Measurements from ENCODE around the gene MUC5B.
"Not testable (repeated sequence)": the region's sequence is repeated elsewhere in the genome, so short reads cannot be mapped to it uniquely, and the experiment has no call there.

DNA sequence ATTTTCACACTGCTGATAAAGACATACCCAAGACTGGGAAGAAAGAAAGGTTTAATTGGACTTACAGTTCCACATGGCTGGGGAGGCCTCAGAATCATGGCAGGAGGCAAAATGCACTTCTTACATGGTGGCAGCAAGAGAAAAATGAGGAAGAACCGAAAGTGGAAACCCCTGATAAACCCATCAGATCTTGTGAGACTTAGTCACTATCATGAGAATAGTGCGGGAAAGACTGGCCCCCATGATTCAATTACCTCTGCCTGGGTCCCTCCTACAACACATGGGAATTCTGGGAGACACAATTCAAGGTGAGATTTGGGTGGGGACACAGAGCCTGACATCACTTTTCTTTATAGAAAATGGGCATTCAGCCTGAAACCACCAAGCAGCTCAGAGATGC, 44.1 kb downstream of the MUC5B start:
- TF ChIP-seq USF2 (CRISPR knock-in tag; IDR thresholded peaks at IDR 0.05); SP1 (CRISPR knock-in tag; conservative IDR thresholded peaks at IDR 0.05); ZBTB43 (CRISPR knock-in tag; IDR thresholded peaks at IDR 0.05); ZNF232 (CRISPR knock-in tag; IDR thresholded peaks at IDR 0.05); NR1H2 (CRISPR knock-in tag; IDR thresholded peaks at IDR 0.05): not testable (repeated sequence)

Data from WTC11 (cell line).